ENCODE data around the gene PTPRG. TPM values are rescaled to one million over a fixed set of nuclear protein-coding genes. Genes with fewer than 3 reads are reported as not detected.

The PTPRG gene
- total and polyA plus RNA-seq, 2 donors (not counting 3 experiments of a cell fraction or from before 2014, with no cell fraction given), result 8.9 to 39.1 TPM

DNA sequence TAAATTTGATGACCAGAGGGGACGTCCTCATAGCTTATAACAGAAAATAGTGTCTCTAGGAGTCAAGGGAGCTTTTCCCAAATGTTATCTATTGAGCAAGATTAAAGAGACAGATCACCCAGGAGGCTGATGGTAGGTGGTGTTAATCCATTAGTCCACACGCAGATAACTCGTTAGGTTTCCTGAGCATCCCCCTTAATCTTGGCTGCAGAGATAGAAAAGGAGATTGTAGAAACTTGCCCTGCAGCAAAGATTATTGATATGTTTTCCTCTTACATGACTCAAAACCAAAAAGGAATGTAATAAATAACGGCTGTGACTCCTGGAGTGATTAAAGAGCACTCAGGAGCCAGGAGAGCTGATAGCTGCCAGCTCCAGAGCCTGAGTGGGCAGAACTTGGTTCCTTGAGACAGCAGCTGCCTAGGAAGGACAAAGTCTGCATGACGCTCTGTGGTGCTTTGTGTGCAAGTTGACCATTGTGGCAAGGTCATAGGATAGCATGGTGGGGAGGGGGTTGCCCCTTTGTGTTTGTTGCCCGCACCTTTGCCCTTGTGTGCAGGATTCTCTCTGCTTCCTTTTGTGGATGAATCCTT lies 234.8 kb downstream of the PTPRG start:
- H3K27me3 ChIP-seq (ENCODE audit: control insufficient read depth in 2 of 2, insufficient read depth in 2 of 2, low read length in 2 of 2), result no peaks in the 10 kb centered on the region
- no peak overlapping the region for H3K4me2 ChIP-seq (ENCODE audit: insufficient read depth, low read length)
- H3K79me2 ChIP-seq (ENCODE audit: control insufficient read depth, insufficient read depth, low read length), result no peaks in the 10 kb centered on the region
- dilution Hi-C loops (cut with MboI; ENCODE audit: extremely low pct_ligation_motif_present, low sequenced_read_pairs), result no loop called here
- intact Hi-C loops (cut with micrococcal nuclease), result no loop called here
- TF ChIP-seq MYC (IDR thresholded peaks at IDR 0.05; ENCODE audit: low read depth, low read length) (no peak), GATA2 (IDR thresholded peaks at IDR 0.05; ENCODE audit: insufficient read depth, insufficient read length, low read depth, low read length) (no peak), EZH2 (IDR thresholded peaks at IDR 0.05; ENCODE audit: borderline replicate concordance, low read depth, low read length, severe bottlenecking) (no peak), JUN (IDR thresholded peaks at IDR 0.05; ENCODE audit: borderline replicate concordance, insufficient read depth, insufficient read length, low read depth) (no peak), FOS (IDR thresholded peaks at IDR 0.05; ENCODE audit: borderline replicate concordance, insufficient read depth, low read length) (no peak), POLR2A (IDR thresholded peaks at IDR 0.05; ENCODE audit: low read depth, low read length) (no peak), POLR2AphosphoS5 (IDR thresholded peaks at IDR 0.05; ENCODE audit: insufficient read depth, low read depth, low read length) (no peak)
- TF ChIP-seq, protein P1, sequence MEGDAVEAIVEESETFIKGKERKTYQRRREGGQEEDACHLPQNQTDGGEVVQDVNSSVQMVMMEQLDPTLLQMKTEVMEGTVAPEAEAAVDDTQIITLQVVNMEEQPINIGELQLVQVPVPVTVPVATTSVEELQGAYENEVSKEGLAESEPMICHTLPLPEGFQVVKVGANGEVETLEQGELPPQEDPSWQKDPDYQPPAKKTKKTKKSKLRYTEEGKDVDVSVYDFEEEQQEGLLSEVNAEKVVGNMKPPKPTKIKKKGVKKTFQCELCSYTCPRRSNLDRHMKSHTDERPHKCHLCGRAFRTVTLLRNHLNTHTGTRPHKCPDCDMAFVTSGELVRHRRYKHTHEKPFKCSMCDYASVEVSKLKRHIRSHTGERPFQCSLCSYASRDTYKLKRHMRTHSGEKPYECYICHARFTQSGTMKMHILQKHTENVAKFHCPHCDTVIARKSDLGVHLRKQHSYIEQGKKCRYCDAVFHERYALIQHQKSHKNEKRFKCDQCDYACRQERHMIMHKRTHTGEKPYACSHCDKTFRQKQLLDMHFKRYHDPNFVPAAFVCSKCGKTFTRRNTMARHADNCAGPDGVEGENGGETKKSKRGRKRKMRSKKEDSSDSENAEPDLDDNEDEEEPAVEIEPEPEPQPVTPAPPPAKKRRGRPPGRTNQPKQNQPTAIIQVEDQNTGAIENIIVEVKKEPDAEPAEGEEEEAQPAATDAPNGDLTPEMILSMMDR (IDR thresholded peaks at IDR 0.05; ENCODE audit: extremely low read depth in 1 of 2, insufficient read depth in 1 of 2, low read depth in 1 of 2, low read length in 2 of 2), result no peak
- TF ChIP-seq, protein P2, sequence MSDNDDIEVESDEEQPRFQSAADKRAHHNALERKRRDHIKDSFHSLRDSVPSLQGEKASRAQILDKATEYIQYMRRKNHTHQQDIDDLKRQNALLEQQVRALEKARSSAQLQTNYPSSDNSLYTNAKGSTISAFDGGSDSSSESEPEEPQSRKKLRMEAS (IDR thresholded peaks at IDR 0.05; ENCODE audit: insufficient read depth, insufficient read length), result no peak
- no peaks in the 10 kb centered on the region for H3K9me3 ChIP-seq (replicated peaks; ENCODE audit: control insufficient read depth, insufficient read depth, low read length)
- no peak overlapping the region for H3K4me3 ChIP-seq (replicated peaks in 1 of 3; ENCODE audit: insufficient read depth in 1 of 3, low read depth in 1 of 3, low read length in 3 of 3)
- ChIA-PET CTCF (interaction anchor here (1.0 kb wide), 1 partner anchor 12 kb away, joined by 3 read pairs; no protein-coding TSS in a partner anchor), POLR2A (no interaction called here)
- no peak overlapping the region for H3K27ac ChIP-seq (ENCODE audit: insufficient read depth, low read depth, low read length)
- FAIRE-seq (no peak), DNase-seq (ENCODE audit: low read depth, low spot score) (no peak)
- BruUV-seq (replicated peaks), result no TSS peak
- no peak overlapping the region for H2AFZ ChIP-seq (ENCODE audit: low read depth, low read length)
- H3K36me3 ChIP-seq (ENCODE audit: control insufficient read depth in 2 of 2, extremely low read depth in 1 of 2, insufficient read depth in 2 of 2, low read length in 2 of 2), result no peaks in the 10 kb centered on the region
- peaks cover 5% of the 10 kb centered on the region for H4K20me1 ChIP-seq (replicated peaks; ENCODE audit: control insufficient read depth, extremely low read depth, insufficient read depth, low read length)
- no peaks in the 10 kb centered on the region for H3K9me1 ChIP-seq (replicated peaks; ENCODE audit: control insufficient read depth, extremely low read depth, insufficient read depth, low read length)
- no peaks in the 10 kb centered on the region for H3K4me1 ChIP-seq (ENCODE audit: control insufficient read depth, extremely low read depth, insufficient read depth, low read length)
- no peak overlapping the region for H3K9ac ChIP-seq (replicated peaks; ENCODE audit: extremely low read depth, insufficient read depth, low read length)
